SK-N-SH (cell line): ENCODE measurements around the gene HSPA6. TPM values are rescaled to one million over a fixed set of nuclear protein-coding genes. Genes with fewer than 3 reads are reported as not detected.

ENCODE experiments used
- CTCF ChIA-PET: fragments of 300-600, 350-600 bp; formaldehyde crosslinking; extraction: SDS; loops from one replicate; lab custom pipeline; 2021; lab: Yijun Ruan, JAX
- POLR2A ChIA-PET: fragments of 350-600 bp; sonication (Branson Sonifier 250); formaldehyde crosslinking; extraction: SDS; loops from one replicate; lab custom pipeline; 2020; ENCODE audit warnings: antibody characterized with exemption, inconsistent platforms; lab: Yijun Ruan, JAX
- DNase-seq: peaks from one replicate; pipeline ENCODE4 v3.0.0; 2012
- H2AFZ ChIP-seq: fragments of 200-600 bp; sonication (generic); 2 replicates; pipeline ENCODE4 v1.8.1; 2016; ENCODE audit warnings: antibody characterized with exemption, mild to moderate bottlenecking, low read depth
- H3F3A ChIP-seq: fragments of 200-600 bp; sonication (generic); replicated peaks from 2 replicates; pipeline ENCODE3; 2016; ENCODE audit warnings: antibody characterized with exemption, mild to moderate bottlenecking; ENCODE audit not compliant: insufficient read depth
- H3K27ac ChIP-seq, 2 experiments: fragments of 200-500 bp in 1 of 2; fragments of 200-600 bp in 1 of 2; sonication (Bioruptor generic) in 1 of 2; sonication (generic), shearing (Covaris generic) in 1 of 2; 2 replicates each; pipeline versions ENCODE4 v1.5.1 to v1.6.1; 2014 to 2016; ENCODE audit warnings: low read depth in 2 of 2, inconsistent platforms in 1 of 2, low read length in 1 of 2, mild to moderate bottlenecking in 1 of 2, mixed read lengths in 1 of 2
- H3K27me3 ChIP-seq: fragments of 200-600 bp; sonication (generic), shearing (Covaris generic); 2 replicates; pipeline ENCODE4 v1.6.1; 2016; ENCODE audit warnings: mixed run types; ENCODE audit not compliant: insufficient read depth
- H3K36me3 ChIP-seq, 2 experiments: fragments of 200-500 bp in 1 of 2; fragments of 200-600 bp in 1 of 2; sonication (Bioruptor generic) in 1 of 2; sonication (generic) in 1 of 2; replicated peaks in 1 of 2; 2 replicates each; pipeline versions ENCODE3 to v1.5.1; 2014 to 2016; ENCODE audit warnings: low read length in 1 of 2, mild to moderate bottlenecking in 1 of 2; ENCODE audit not compliant: insufficient read depth in 2 of 2, control insufficient read depth in 1 of 2
- H3K4me1 ChIP-seq, 2 experiments: fragments of 200-500 bp in 1 of 2; fragments of 200-600 bp in 1 of 2; sonication (Bioruptor generic) in 1 of 2; sonication (generic), shearing (Covaris generic) in 1 of 2; 2 replicates each; pipeline versions ENCODE4 v1.5.1 to v1.6.1; 2014 to 2016; ENCODE audit warnings: low read depth in 1 of 2, low read length in 1 of 2, mixed run types in 1 of 2; ENCODE audit not compliant: insufficient read depth in 2 of 2, control insufficient read depth in 1 of 2
- H3K4me2 ChIP-seq: fragments of 200-600 bp; sonication (generic), shearing (Covaris generic); 2 replicates; pipeline ENCODE4 v1.6.1; 2017; ENCODE audit warnings: mixed run types
- H3K4me3 ChIP-seq, 2 experiments: fragments of 200-500 bp in 1 of 2; fragments of 200-600 bp in 1 of 2; sonication (Bioruptor generic) in 1 of 2; sonication (generic), shearing (Covaris generic) in 1 of 2; 2 replicates each; pipeline versions ENCODE4 v1.5.1 to v1.8.1; 2014 to 2016; ENCODE audit warnings: low read depth in 2 of 2, inconsistent platforms in 1 of 2, low read length in 1 of 2, mild to moderate bottlenecking in 1 of 2, mixed read lengths in 1 of 2, moderate library complexity in 1 of 2
- H3K79me2 ChIP-seq: fragments of 200-600 bp; sonication (generic); 2 replicates; pipeline ENCODE4 v1.8.1; 2017; ENCODE audit warnings: mild to moderate bottlenecking; ENCODE audit not compliant: insufficient read depth
- H3K9ac ChIP-seq: fragments of 200-600 bp; sonication (generic); 2 replicates; pipeline ENCODE4 v1.6.1; 2017; ENCODE audit warnings: mixed run types
- H3K9me2 ChIP-seq: fragments of 200-600 bp; sonication (generic); 2 replicates; pipeline ENCODE4 v1.6.1; 2017; ENCODE audit warnings: mixed run types
- H3K9me3 ChIP-seq: fragments of 200-600 bp; sonication (generic); 2 replicates; pipeline ENCODE4 v1.6.1; 2017; ENCODE audit warnings: mixed run types, mild to moderate bottlenecking, moderate library complexity
- H4K20me1 ChIP-seq: fragments of 200-600 bp; sonication (generic); 2 replicates; pipeline ENCODE4 v1.6.1; 2017; ENCODE audit warnings: mild to moderate bottlenecking, mixed run types; ENCODE audit not compliant: insufficient read depth
- EP300 ChIP-seq, 2 experiments: IDR thresholded peaks; 2 replicates each; pipeline versions ENCODE4 v1.4.0 to v1.6.1; 2012; ENCODE audit warnings: borderline replicate concordance in 1 of 2, low read depth in 1 of 2, low read length in 1 of 2
- JUND ChIP-seq: IDR thresholded peaks from 2 replicates; pipeline ENCODE4 v1.4.0; 2012
- MXI1 ChIP-seq: IDR thresholded peaks from 2 replicates; pipeline ENCODE4 v1.6.1; 2012; ENCODE audit warnings: mild to moderate bottlenecking, low read depth, low read length, improper control_type of control experiment
- NFIC ChIP-seq: IDR thresholded peaks from 2 replicates; pipeline ENCODE4 v1.4.0; 2012; ENCODE audit warnings: borderline replicate concordance
- NRF1 ChIP-seq: IDR thresholded peaks from 2 replicates; pipeline ENCODE4 v1.6.1; 2012; ENCODE audit warnings: low read depth, mild to moderate bottlenecking, low read length
- RAD21 ChIP-seq: IDR thresholded peaks from 2 replicates; pipeline ENCODE4 v1.6.1; 2012; ENCODE audit warnings: mild to moderate bottlenecking, low read length
- RCOR1 ChIP-seq: fragments of 150-350 bp; IDR thresholded peaks from 2 replicates; pipeline ENCODE4 v1.6.1; 2017; ENCODE audit warnings: antibody characterized with exemption, low read length
- REST ChIP-seq: IDR thresholded peaks from 2 replicates; pipeline ENCODE4 v1.6.1; 2012; ENCODE audit warnings: mild to moderate bottlenecking, low read depth, low read length, moderate library complexity
- RFX5 ChIP-seq: IDR thresholded peaks from 2 replicates; pipeline ENCODE4 v1.6.1; 2012; ENCODE audit warnings: mild to moderate bottlenecking, improper control_type of control experiment, low read length
- SIN3A ChIP-seq: IDR thresholded peaks from 2 replicates; pipeline ENCODE4 v1.6.1; 2012; ENCODE audit warnings: low read depth, mild to moderate bottlenecking, low read length, moderate library complexity, borderline replicate concordance
- TCF12 ChIP-seq: IDR thresholded peaks from 2 replicates; pipeline ENCODE4 v1.4.0; 2012
- USF1 ChIP-seq: IDR thresholded peaks from 2 replicates; pipeline ENCODE4 v1.4.0; 2012; ENCODE audit warnings: low read depth, borderline replicate concordance
- YY1 ChIP-seq: IDR thresholded peaks from 2 replicates; pipeline ENCODE4 v1.4.0; 2012; ENCODE audit warnings: low read depth, mild to moderate bottlenecking
- WGBS: methylation state at CpG from one replicate; pipeline ENCODE4 v1.1.6; 2017; ENCODE audit warnings: low lambda C conversion rate; 5-methylcytosine and 5-hydroxymethylcytosine counted together
- polyA plus RNA-seq, 3 experiments: library from polyadenylated mRNA; depleted of rRNA; stranded (reverse); fragments of >200 nt; gene quantifications; 2 replicates each; pipeline ENCODE4 v1.2.3, GENCODE V29; 2012
- TF ChIP-seq, protein P1 (sequence below): fragments of 150-350 bp; IDR thresholded peaks from 2 replicates; pipeline ENCODE4 v1.6.1; 2017; ENCODE audit warnings: antibody characterized with exemption, low read length, low read depth, borderline replicate concordance
- TF ChIP-seq, protein P2 (sequence below): IDR thresholded peaks from 2 replicates; pipeline ENCODE4 v1.4.0; 2012; ENCODE audit warnings: low read depth
- TF ChIP-seq, protein P3 (sequence below): fragments of 150-350 bp; IDR thresholded peaks from 2 replicates; pipeline ENCODE4 v1.6.1; 2016; ENCODE audit warnings: mild to moderate bottlenecking, low read depth, low read length

HSPA6 gene
- polyA plus RNA-seq, 1 of the 3 experiments (the other 2 are of a cell fraction), result 0.07 TPM

DNA sequence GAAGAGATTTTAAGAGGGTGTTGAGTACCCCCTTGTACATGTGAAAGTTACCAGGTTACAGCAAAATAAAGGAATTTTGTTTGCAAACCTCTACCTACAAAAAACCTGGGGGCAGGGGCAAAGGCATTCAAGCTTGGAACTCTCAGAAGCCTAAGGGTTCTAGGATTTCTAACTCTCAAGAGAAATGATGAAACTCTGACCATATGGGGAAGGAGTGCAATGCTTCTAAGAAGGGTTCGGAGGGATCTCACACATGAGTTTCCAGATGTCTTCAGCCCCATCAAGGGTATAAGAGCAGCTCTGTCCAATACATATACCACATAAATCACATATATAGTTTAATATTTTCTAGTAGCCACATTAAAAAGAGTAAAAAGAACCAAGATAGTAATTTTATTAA is 26.4 kb upstream of the HSPA6 start (continued):
- TF ChIP-seq, protein P1, sequence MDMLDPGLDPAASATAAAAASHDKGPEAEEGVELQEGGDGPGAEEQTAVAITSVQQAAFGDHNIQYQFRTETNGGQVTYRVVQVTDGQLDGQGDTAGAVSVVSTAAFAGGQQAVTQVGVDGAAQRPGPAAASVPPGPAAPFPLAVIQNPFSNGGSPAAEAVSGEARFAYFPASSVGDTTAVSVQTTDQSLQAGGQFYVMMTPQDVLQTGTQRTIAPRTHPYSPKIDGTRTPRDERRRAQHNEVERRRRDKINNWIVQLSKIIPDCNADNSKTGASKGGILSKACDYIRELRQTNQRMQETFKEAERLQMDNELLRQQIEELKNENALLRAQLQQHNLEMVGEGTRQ, result no peak
- TF ChIP-seq JUND (no peak), RFX5 (no peak), YY1 (no peak), NFIC (no peak), SIN3A (no peak), NRF1 (no peak)

- no peaks in the 10 kb centered on the region for H3K4me1 ChIP-seq
- no peak overlapping the region for H3K27ac ChIP-seq
- no peak overlapping the region for H2AFZ ChIP-seq
- H3K9me2 ChIP-seq, result no peaks in the 10 kb centered on the region
- peaks cover 22% of the 10 kb centered on the region for H3K27me3 ChIP-seq
- POLR2A ChIA-PET, result no interaction called here
- 5% methylated on average over 2 of the region's 2 CpGs for WGBS
- TF ChIP-seq RCOR1, result no peak
- TF ChIP-seq, protein P2, sequence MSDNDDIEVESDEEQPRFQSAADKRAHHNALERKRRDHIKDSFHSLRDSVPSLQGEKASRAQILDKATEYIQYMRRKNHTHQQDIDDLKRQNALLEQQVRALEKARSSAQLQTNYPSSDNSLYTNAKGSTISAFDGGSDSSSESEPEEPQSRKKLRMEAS, result no peak
- no peak for TF ChIP-seq MXI1
- no peak for TF ChIP-seq TCF12
- no peak for TF ChIP-seq REST
- no peak for TF ChIP-seq NRF1
- TF ChIP-seq USF1, result no peak
- TF ChIP-seq, protein P3, sequence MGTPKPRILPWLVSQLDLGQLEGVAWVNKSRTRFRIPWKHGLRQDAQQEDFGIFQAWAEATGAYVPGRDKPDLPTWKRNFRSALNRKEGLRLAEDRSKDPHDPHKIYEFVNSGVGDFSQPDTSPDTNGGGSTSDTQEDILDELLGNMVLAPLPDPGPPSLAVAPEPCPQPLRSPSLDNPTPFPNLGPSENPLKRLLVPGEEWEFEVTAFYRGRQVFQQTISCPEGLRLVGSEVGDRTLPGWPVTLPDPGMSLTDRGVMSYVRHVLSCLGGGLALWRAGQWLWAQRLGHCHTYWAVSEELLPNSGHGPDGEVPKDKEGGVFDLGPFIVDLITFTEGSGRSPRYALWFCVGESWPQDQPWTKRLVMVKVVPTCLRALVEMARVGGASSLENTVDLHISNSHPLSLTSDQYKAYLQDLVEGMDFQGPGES, result no peak
- no peak for TF ChIP-seq EP300 (IDR thresholded peaks at IDR 0.05; ENCODE audit: borderline replicate concordance in 1 of 2, low read depth in 1 of 2, low read length in 1 of 2)
- TF ChIP-seq YY1, result no peak
- TF ChIP-seq RAD21, result no peak
- H3K9me3 ChIP-seq, result no peaks in the 10 kb centered on the region
- no peak for DNase-seq
- H3K4me3 ChIP-seq, result no peak overlapping the region
- no peak overlapping the region for H3K4me2 ChIP-seq
- CTCF ChIA-PET, result interaction anchor here (0.6 to 1.0 kb wide), 2 partner anchors 16 to 264 kb away, joined by 3 to 4 read pairs; no protein-coding TSS in a partner anchor
- H4K20me1 ChIP-seq, result no peaks in the 10 kb centered on the region
- H3F3A ChIP-seq, result no peaks in the 10 kb centered on the region
- H3K36me3 ChIP-seq, result no peaks in the 10 kb centered on the region
- no peak overlapping the region for H3K9ac ChIP-seq
- no peaks in the 10 kb centered on the region for H3K79me2 ChIP-seq
Measured at GRCh38 chr1:161498646-161499045, 25.7 kb upstream of the HSPA6 start.
